Ovary (tissue), 9 donors: Measurements from ENCODE around the gene PAFAH2. TPM values are rescaled to one million over a fixed set of nuclear protein-coding genes. Genes with fewer than 3 reads are reported as not detected.

Source experiments
- DNase-seq, 5 donors: peaks; one replicate each; pipeline ENCODE4 v3.0.0-alpha.2; 2019 to 2020
- H3K27ac ChIP-seq, 2 donors: fragments of 200-600 bp; one replicate each; pipeline versions ENCODE4 v1.5.1 to v1.8.0; 2019 to 2022
- H3K27me3 ChIP-seq: fragments of 200-600 bp; one replicate; pipeline ENCODE4 v1.8.0; 2022
- H3K36me3 ChIP-seq: fragments of 200-600 bp; sonication (generic); one replicate; pipeline ENCODE4 v1.5.1; 2019
- H3K4me1 ChIP-seq: one replicate; pipeline ENCODE4 v1.8.1; 2013; ENCODE audit warnings: mild to moderate bottlenecking, moderate library complexity; ENCODE audit not compliant: insufficient read depth
- H3K4me3 ChIP-seq: fragments of 200-600 bp; sonication (generic); one replicate; pipeline ENCODE4 v1.5.1; 2017
- H3K9me3 ChIP-seq, 2 donors: fragments of 200-600 bp in 1 of 2; sonication (generic) in 1 of 2; one replicate each; pipeline versions ENCODE4 v1.5.1 to v1.8.1; 2013 to 2019; ENCODE audit warnings: mild to moderate bottlenecking in 1 of 2, moderate library complexity in 1 of 2
- EP300 ChIP-seq: sonication (generic); formaldehyde crosslinking; IDR thresholded peaks from one replicate; pipeline ENCODE4 v1.6.1; 2017; ENCODE audit warnings: antibody characterized with exemption
- POLR2A ChIP-seq: fragments of 450-650 bp; IDR thresholded peaks from one replicate; pipeline ENCODE4 v1.6.1; 2017; ENCODE audit warnings: antibody characterized with exemption, mild to moderate bottlenecking, moderate library complexity
- WGBS, 3 donors: extraction: QIAGEN DNeasy Blood & Tissue Kit in 1 of 3; methylation state at CpG; one replicate each; pipeline versions ENCODE4 v1.1.5 to v1.1.7; 2013 to 2017; 5-methylcytosine and 5-hydroxymethylcytosine counted together
- intact Hi-C, 4 donors: fragments of 100-400 bp; cut with DNase I; formaldehyde crosslinking; loops; one replicate each; pipeline versions ENCODE4 v1.11.0 to v1.15.1; 2022 to 2023
- polyA plus RNA-seq, 2 donors: library from polyadenylated mRNA; stranded (reverse); fragments of 200-250 nt in 1 of 2; fragments of 350-450 nt in 1 of 2; fragmentation: Illumina TruSeq in 1 of 2; extraction: RNeasy Lipid Tissue Mini Kit (QIAGEN cat#74804) in 1 of 2; gene quantifications; one replicate each; pipeline ENCODE4 v1.2.3, GENCODE V29; 2013 to 2014
- total RNA-seq, 7 donors: library from RNA; depleted of rRNA in 2 of 7; stranded (reverse); fragments of >200 nt in 2 of 7; fragmentation: NEBNext Ultra II Directional in 3 of 7; extraction: Animal tissue kit (Norgen Biotek cat#: 25700) in 3 of 7; gene quantifications; one replicate each; pipeline versions ENCODE4 v1.1.0 to v1.2.4, GENCODE V29; 2016 to 2023
- TF ChIP-seq, protein P1 (sequence below), 3 donors: fragments of 450-650 bp in 2 of 3; fragments of 200-600 bp in 1 of 3; IDR thresholded peaks; one replicate each; pipeline versions ENCODE4 v1.5.1 to v1.8.0; 2016 to 2022; ENCODE audit warnings: antibody characterized with exemption in 3 of 3, mild to moderate bottlenecking in 1 of 3
- donor health status: DM: no; HTN: no; CAD: no; lungs with moderate emphysema.
- donor health status: DM: no; HTN: no; CAD: no.
- donor health status: Bipolar disorder and iron deficiency.
- donor health status: DM: yes; HTN: yes; CAD: no.
- donor health status: DM: no; HTN: no; CAD: no.
- donor health status: DM: yes; HTN: yes; CAD: no.

Gene PAFAH2
- total and polyA plus RNA-seq, 9 donors = 3.4 to 12.1 (median 6.1) TPM

DNA sequence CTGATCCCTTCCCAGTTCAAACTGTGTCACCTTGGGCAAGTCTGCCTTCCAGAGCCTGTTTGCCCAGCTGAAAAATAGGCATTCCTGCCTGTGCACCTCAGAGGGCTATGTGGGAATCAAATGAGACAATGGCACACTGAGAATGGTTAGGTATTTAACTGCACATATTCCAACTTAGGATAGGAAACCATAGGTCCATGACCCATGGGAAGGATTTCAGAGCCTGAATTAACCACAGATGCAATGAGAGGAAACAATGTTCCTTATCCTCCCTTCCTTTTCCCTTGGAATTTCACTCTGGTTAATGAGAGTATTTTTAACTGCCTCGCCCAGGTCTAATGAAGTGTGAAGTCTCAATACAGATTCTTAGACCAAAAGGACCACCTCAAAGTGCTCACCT is 12.7 kb downstream of the PAFAH2 start:
- Histone ChIP-seq H3K27me3 (no peaks in the 10 kb centered on the region), H3K4me3 (no peak overlapping the region), H3K27ac (no peak overlapping the region), H3K4me1 (no peaks in the 10 kb centered on the region), H3K36me3 (no peaks in the 10 kb centered on the region), H3K9me3 (no peaks in the 10 kb centered on the region)
- TF ChIP-seq POLR2A (no peak), EP300 (no peak)
- TF ChIP-seq, protein P1, sequence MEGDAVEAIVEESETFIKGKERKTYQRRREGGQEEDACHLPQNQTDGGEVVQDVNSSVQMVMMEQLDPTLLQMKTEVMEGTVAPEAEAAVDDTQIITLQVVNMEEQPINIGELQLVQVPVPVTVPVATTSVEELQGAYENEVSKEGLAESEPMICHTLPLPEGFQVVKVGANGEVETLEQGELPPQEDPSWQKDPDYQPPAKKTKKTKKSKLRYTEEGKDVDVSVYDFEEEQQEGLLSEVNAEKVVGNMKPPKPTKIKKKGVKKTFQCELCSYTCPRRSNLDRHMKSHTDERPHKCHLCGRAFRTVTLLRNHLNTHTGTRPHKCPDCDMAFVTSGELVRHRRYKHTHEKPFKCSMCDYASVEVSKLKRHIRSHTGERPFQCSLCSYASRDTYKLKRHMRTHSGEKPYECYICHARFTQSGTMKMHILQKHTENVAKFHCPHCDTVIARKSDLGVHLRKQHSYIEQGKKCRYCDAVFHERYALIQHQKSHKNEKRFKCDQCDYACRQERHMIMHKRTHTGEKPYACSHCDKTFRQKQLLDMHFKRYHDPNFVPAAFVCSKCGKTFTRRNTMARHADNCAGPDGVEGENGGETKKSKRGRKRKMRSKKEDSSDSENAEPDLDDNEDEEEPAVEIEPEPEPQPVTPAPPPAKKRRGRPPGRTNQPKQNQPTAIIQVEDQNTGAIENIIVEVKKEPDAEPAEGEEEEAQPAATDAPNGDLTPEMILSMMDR (IDR thresholded peaks at IDR 0.05) = no peak
- intact Hi-C loops = no loop called here
- no peak for DNase-seq
- WGBS, 3 donors = 88 to 97% (median 93%) methylated on average over 1 of the region's 1 CpG

GRCh38 chr1:25979210-25979609 is 18.7 kb downstream of the PAFAH2 start:
- no peak for DNase-seq
- TF ChIP-seq EP300 (no peak), POLR2A (no peak)
- TF ChIP-seq, protein P1 (IDR thresholded peaks at IDR 0.05) = no peak
- Histone ChIP-seq H3K4me1 (no peaks in the 10 kb centered on the region), H3K36me3 (no peaks in the 10 kb centered on the region), H3K27me3 (no peaks in the 10 kb centered on the region), H3K9me3 (no peaks in the 10 kb centered on the region), H3K4me3 (no peak overlapping the region), H3K27ac (no peak overlapping the region)
- intact Hi-C loops = no loop called here
- WGBS, 3 donors = 67 to 76% (median 76%) methylated on average over 7 of the region's 7 CpGs

DNA sequence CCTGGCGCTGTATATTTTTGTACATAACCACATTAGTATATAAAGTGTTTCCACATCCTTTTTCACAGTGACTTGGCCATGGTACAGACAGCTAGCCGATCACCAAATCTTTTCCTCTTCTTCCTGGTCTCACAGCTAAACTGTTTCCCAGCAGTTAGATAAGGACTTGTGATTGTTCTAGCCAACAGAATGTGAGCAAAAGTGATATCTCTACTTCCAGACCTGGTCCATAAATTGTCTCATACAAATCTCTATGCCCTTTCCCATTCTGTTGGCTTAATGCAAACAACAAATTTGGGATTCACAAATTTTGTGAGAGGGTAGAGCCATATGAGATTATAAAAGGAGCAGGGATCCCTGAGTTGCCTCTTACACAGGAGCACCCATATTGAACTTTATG is 19.5 kb downstream of the PAFAH2 start:
- WGBS, 3 donors = 81 to 93% (median 89%) methylated on average over 2 of the region's 2 CpGs
- H3K4me1 ChIP-seq = no peaks in the 10 kb centered on the region
- H3K4me3 ChIP-seq = no peak overlapping the region
- no peaks in the 10 kb centered on the region for H3K36me3 ChIP-seq
- intact Hi-C loops = no loop called here
- H3K27me3 ChIP-seq = no peaks in the 10 kb centered on the region
- H3K9me3 ChIP-seq = no peaks in the 10 kb centered on the region
- no peak overlapping the region for H3K27ac ChIP-seq
- TF ChIP-seq, protein P1 (IDR thresholded peaks at IDR 0.05) = no peak
- TF ChIP-seq EP300 = no peak
- no peak for TF ChIP-seq POLR2A
- no peak for DNase-seq

DNA sequence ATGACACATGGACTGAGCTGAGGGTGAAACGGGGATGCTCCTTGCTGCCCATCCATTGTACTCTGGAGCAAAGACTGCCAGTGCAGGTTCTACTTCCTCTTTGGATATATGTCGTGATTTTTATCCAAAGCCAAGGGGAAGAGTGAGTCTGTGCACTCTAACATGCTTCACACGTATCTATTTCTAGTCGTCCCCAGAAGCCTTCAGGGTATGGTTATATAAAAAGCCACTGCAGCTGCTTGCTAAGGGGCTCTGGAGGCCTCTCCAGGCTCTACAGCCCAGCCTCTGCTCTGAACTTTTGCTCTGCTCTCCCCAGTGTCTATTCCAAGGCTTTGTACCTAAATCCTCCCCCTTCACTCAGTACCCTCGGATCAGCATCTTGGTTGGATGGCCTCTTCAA is 20.1 kb downstream of the PAFAH2 start:
- H3K9me3 ChIP-seq = no peaks in the 10 kb centered on the region
- H3K4me1 ChIP-seq = no peaks in the 10 kb centered on the region
- H3K27me3 ChIP-seq = no peaks in the 10 kb centered on the region
- no peak overlapping the region for H3K27ac ChIP-seq
- no peaks in the 10 kb centered on the region for H3K36me3 ChIP-seq
- TF ChIP-seq, protein P1 (IDR thresholded peaks at IDR 0.05) = no peak
- no peak for TF ChIP-seq POLR2A
- TF ChIP-seq EP300 = no peak
- intact Hi-C loops = no loop called here
- 93 to 96% (median 95%) methylated on average over 5 of the region's 5 CpGs for WGBS, 3 donors
- no peak overlapping the region for H3K4me3 ChIP-seq
- DNase-seq = no peak
